OCI-LY3 (cell line): ENCODE data around the gene KIAA0040.
A peak's percentile ranks its signal among the peaks of the same experiment; 100 is the strongest.

Source experiments
- H2AFZ ChIP-seq: fragments of 200-600, 300-600 bp; shearing (Covaris generic); 2 replicates; pipeline ENCODE4 v1.6.0; 2014; ENCODE audit warnings: antibody characterized with exemption, low read depth, low read length
- H3K27ac ChIP-seq: fragments of 200-600, 300-600 bp; sonication (generic); 2 replicates; pipeline ENCODE4 v1.5.1; 2014; ENCODE audit warnings: mild to moderate bottlenecking, low read length, moderate library complexity, mixed read lengths
- H3K27me3 ChIP-seq: fragments of 200-600, 300-600 bp; sonication (generic); 2 replicates; pipeline ENCODE4 v1.6.1; 2014; ENCODE audit warnings: low read depth, low read length, mixed read lengths
- H3K36me3 ChIP-seq: fragments of 200-600, 300-600 bp; sonication (generic); replicated peaks from 2 replicates; pipeline ENCODE3; 2014; ENCODE audit warnings: low read depth, low read length, mixed read lengths
- H3K4me1 ChIP-seq: fragments of 300-600, 200-600 bp; sonication (generic); 2 replicates; pipeline ENCODE4 v1.6.1; 2014; ENCODE audit warnings: low read length, mixed read lengths
- H3K4me2 ChIP-seq: fragments of 200-600, 300-600 bp; sonication (generic); 2 replicates; pipeline ENCODE4 v1.6.1; 2014; ENCODE audit warnings: low read length, mixed read lengths
- H3K4me3 ChIP-seq: fragments of 300-600, 200-600 bp; sonication (generic); 2 replicates; pipeline ENCODE4 v1.5.1; 2014; ENCODE audit warnings: antibody characterized with exemption, mild to moderate bottlenecking, low read length, moderate library complexity
- H3K79me2 ChIP-seq: fragments of 300-600, 200-600 bp; shearing (Covaris generic); 2 replicates; pipeline ENCODE4 v1.6.1; 2014; ENCODE audit warnings: mild to moderate bottlenecking, low read length, mixed read lengths
- H3K9ac ChIP-seq: fragments of 300-600, 200-600 bp; shearing (Covaris generic); 2 replicates; pipeline ENCODE4 v1.6.0; 2014; ENCODE audit warnings: mild to moderate bottlenecking, low read length, moderate library complexity
- H3K9me3 ChIP-seq: fragments of 200-600, 300-600 bp; shearing (Covaris generic); 2 replicates; pipeline ENCODE4 v1.6.1; 2014; ENCODE audit warnings: low read length, mixed read lengths; ENCODE audit not compliant: insufficient read depth
- H4K20me1 ChIP-seq: fragments of 200-600, 300-600 bp; sonication (generic); 2 replicates; pipeline ENCODE4 v1.6.1; 2016; ENCODE audit warnings: low read length, mixed read lengths; ENCODE audit not compliant: insufficient read depth
- EZH2phosphoT487 ChIP-seq: fragments of 200-600 bp; shearing (Covaris generic); IDR thresholded peaks from 2 replicates; pipeline ENCODE4 v1.6.1; 2018; ENCODE audit warnings: antibody characterized with exemption, mixed run types, low read depth
- TF ChIP-seq, protein P1 (sequence below): fragments of 200-600, 300-600 bp; sonication (generic); IDR thresholded peaks from 2 replicates; pipeline ENCODE4 v1.5.1; 2014; ENCODE audit warnings: antibody characterized with exemption, low read length, low read depth

The KIAA0040 gene

DNA sequence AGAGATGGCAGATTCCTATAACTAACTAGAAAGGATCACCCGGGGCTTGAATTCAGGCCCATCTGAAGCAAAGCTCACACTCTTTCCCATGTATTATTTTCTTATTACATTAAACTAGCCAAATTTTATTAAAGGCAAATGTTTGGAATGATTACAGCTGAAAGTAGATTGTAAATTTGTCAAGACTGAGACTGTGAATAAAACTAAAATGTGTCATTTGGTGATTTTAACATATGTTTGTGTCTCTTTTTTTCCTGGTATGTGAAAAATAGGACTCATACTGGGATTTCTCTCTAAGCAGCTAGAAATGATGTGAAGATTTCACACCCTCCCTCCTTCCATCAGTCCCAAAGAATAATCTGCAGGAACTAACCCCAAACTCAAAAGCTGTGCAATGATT, 19.1 kb upstream of the KIAA0040 start:
- H3K36me3 ChIP-seq = no peaks in the 10 kb centered on the region
- no peaks in the 10 kb centered on the region for H3K27me3 ChIP-seq
- no peak overlapping the region for H3K4me3 ChIP-seq
- no peak for TF ChIP-seq EZH2phosphoT487
- TF ChIP-seq, protein P1, sequence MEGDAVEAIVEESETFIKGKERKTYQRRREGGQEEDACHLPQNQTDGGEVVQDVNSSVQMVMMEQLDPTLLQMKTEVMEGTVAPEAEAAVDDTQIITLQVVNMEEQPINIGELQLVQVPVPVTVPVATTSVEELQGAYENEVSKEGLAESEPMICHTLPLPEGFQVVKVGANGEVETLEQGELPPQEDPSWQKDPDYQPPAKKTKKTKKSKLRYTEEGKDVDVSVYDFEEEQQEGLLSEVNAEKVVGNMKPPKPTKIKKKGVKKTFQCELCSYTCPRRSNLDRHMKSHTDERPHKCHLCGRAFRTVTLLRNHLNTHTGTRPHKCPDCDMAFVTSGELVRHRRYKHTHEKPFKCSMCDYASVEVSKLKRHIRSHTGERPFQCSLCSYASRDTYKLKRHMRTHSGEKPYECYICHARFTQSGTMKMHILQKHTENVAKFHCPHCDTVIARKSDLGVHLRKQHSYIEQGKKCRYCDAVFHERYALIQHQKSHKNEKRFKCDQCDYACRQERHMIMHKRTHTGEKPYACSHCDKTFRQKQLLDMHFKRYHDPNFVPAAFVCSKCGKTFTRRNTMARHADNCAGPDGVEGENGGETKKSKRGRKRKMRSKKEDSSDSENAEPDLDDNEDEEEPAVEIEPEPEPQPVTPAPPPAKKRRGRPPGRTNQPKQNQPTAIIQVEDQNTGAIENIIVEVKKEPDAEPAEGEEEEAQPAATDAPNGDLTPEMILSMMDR = no peak
- H3K4me1 ChIP-seq = peaks cover 14% of the 10 kb centered on the region
- no peak overlapping the region for H3K4me2 ChIP-seq
- no peaks in the 10 kb centered on the region for H4K20me1 ChIP-seq
- H3K79me2 ChIP-seq = no peaks in the 10 kb centered on the region
- H2AFZ ChIP-seq = no peak overlapping the region
- no peak overlapping the region for H3K9ac ChIP-seq
- no peak overlapping the region for H3K27ac ChIP-seq
- no peaks in the 10 kb centered on the region for H3K9me3 ChIP-seq

DNA sequence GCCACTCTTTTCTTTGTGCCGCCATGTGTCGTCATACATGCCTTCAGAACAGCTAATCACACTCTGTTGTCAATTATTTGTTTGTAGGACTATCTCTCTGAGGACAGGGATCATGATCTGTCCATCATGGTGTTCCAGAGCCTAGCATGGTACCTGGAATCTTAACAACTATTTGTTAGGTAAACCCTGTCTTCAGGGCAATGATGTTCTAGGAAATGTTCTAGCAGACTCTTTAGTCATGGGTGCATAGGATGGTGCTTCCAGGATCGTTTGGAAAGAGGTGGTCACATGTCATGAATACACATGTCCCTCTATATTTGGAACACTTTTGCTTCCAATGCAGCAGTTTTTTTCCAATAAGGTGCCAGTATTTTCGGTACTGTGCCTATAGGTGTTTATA, 18.2 kb upstream of the KIAA0040 start:
- Histone ChIP-seq H3K4me2 (no peak overlapping the region), H3K27me3 (no peaks in the 10 kb centered on the region), H3K4me3 (no peak overlapping the region), H3K27ac (no peak overlapping the region), H3K9ac (no peak overlapping the region), H3K4me1 (peaks cover 14% of the 10 kb centered on the region), H2AFZ (no peak overlapping the region), H4K20me1 (no peaks in the 10 kb centered on the region), H3K79me2 (no peaks in the 10 kb centered on the region), H3K36me3 (no peaks in the 10 kb centered on the region), H3K9me3 (no peaks in the 10 kb centered on the region)
- TF ChIP-seq EZH2phosphoT487 = no peak
- TF ChIP-seq, protein P1 = no peak

DNA sequence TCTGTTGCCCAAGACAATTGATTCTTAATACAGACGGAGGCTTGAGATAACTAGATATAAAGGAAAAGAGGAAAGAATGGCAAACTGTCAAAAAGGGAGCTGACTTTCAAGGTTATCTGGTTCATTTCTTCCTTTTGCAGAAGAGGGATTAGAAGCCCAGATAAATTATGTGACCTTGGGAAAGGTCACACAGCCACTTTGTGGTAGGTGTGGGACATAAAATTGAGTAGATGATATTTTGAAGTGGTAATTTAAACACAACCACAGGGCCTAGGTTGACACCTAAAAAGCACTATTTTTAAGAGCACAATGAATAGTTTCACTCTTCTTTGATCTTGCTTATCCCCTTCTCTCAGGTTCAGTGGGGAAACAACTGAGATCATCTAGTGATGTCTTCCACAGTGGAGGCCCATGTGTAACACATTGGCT, 16.9 kb upstream of the KIAA0040 start:
- Histone ChIP-seq H3K27me3 (no peaks in the 10 kb centered on the region), H3K4me2 (peak overlapping the region; percentile 50), H4K20me1 (no peaks in the 10 kb centered on the region), H3K4me1 (peaks cover 18% of the 10 kb centered on the region), H3K27ac (no peak overlapping the region; the same call in 1 of the 2 replicates), H3K36me3 (no peaks in the 10 kb centered on the region), H3K4me3 (peak overlapping the region; percentile 10; the same call in 1 of the 2 replicates), H3K9me3 (no peaks in the 10 kb centered on the region), H2AFZ (peak overlapping the region; percentile 88), H3K9ac (peak overlapping the region; percentile 18; the same call in 1 of the 2 replicates), H3K79me2 (no peaks in the 10 kb centered on the region)
- TF ChIP-seq EZH2phosphoT487 = no peak

DNA sequence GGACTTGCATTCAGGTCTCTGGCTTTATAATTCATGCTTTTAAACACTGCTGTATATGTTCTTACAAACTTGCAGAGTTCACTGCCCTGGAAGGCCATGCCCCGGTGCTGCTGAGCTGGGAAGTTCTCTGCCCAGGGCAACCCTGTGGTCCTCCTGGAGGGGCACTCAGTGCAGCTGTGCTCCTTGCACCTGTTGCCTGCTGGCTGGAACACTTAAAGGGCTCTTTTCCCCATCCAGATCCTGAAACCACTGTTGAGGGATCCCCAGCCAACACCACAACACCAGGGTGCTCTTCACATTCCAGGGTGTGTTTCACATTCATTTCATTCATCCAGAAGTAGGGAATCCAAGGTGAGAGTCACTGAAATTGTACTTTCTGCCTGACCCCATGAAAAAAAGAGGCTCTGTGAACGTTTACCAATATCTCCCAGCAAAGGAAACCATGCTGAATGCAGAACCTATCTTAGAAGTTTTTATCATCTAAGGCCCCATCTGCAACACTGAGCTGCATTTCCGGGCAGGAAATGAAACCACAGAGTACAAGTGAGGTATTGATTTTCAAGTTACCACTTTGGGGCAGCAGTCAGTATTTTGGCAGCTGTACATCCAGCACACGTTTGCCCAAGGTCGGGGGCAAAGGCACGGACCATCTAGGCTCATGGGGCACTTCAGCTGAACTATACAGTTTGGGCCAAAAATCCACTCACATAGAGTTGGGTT, 16.4 kb upstream of the KIAA0040 start:
- peak overlapping the region; percentile 88 for H2AFZ ChIP-seq
- H3K9ac ChIP-seq = peak overlapping the region; percentile 18; the same call in 1 of the 2 replicates

More for the DNA sequence above, 16.4 kb upstream of the KIAA0040 start:
- peak overlapping the region; percentile 8; the same call in 1 of the 2 replicates for H3K27ac ChIP-seq
- H4K20me1 ChIP-seq = no peaks in the 10 kb centered on the region
- no peaks in the 10 kb centered on the region for H3K36me3 ChIP-seq
- no peaks in the 10 kb centered on the region for H3K27me3 ChIP-seq
- H3K4me3 ChIP-seq = peak overlapping the region; percentile 10; the same call in 1 of the 2 replicates
- no peaks in the 10 kb centered on the region for H3K9me3 ChIP-seq
- H3K4me2 ChIP-seq = peak overlapping the region; percentile 50
- no peak for TF ChIP-seq EZH2phosphoT487
- TF ChIP-seq, protein P1 = peak; percentile 17; the same call in 1 of the 2 replicates
- H3K4me1 ChIP-seq = peaks cover 23% of the 10 kb centered on the region
- H3K79me2 ChIP-seq = no peaks in the 10 kb centered on the region
